ENCODE results near the gene COL19A1. TPM values are rescaled to one million over a fixed set of nuclear protein-coding genes. Genes with fewer than 3 reads are reported as not detected.

Gene COL19A1
- total and polyA plus RNA-seq, 12 donors = 0.26 to 2.8 (median 1.7) TPM

DNA sequence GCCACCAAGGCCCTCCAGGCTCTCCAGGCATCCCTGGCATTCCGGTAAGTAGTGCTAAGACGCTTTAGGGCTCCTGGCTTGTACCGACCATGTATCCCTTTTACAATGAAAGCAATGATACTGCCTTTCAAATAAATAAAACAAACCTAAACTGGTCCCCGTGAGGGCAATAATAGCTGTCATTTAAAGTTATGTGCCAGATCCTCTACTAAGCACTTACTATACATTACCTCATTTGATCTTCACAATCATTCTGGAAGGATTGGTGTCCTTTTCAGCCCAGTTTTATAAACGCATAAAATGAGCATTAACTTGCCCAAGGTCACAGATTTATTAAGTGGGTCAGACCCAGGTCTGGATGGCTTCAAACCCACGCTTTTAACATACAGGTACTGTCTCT lies 321.8 kb downstream of the COL19A1 start:
- 86% methylated on average over 6 of the region's 6 CpGs for WGBS, 2 donors
- intact Hi-C loops (cut with DNase I) = no loop called here
- H3K36me3 ChIP-seq = peaks cover 0 to 3% (median 0%) of the 10 kb centered on the region in 9 donors
- no peak for TF ChIP-seq CTCF (IDR thresholded peaks at IDR 0.05)
- no peaks in the 10 kb centered on the region for H3K9me3 ChIP-seq
- H3K4me3 ChIP-seq = no peak overlapping the region
- H3K27me3 ChIP-seq = peaks cover 0 to under 1% (median 0%) of the 10 kb centered on the region in 7 donors
- DNase-seq (no peak), ATAC-seq (no peak)
- H3K27ac ChIP-seq = no peak overlapping the region
- H3K4me1 ChIP-seq = no peaks in the 10 kb centered on the region

- no peak for ATAC-seq
- Histone ChIP-seq H3K27ac (no peak overlapping the region), H3K4me1 (no peaks in the 10 kb centered on the region), H3K27me3 (peaks cover 0 to 3% (median 0%) of the 10 kb centered on the region in 7 donors), H3K9me3 (no peaks in the 10 kb centered on the region), H3K4me3 (no peak overlapping the region), H3K36me3 (no peaks in the 10 kb centered on the region)
- TF ChIP-seq CTCF (IDR thresholded peaks at IDR 0.05) = no peak
- no peak for DNase-seq
- intact Hi-C loops (cut with DNase I) = no loop called here
These were observed 328.1 kb downstream of the COL19A1 start for GRCh38 chr6:70194421-70194820.

GRCh38 chr6:70196531-70196930 lies 330.2 kb downstream of the COL19A1 start:
- TF ChIP-seq CTCF (IDR thresholded peaks at IDR 0.05) = no peak
- H3K4me3 ChIP-seq = no peak overlapping the region
- H3K36me3 ChIP-seq = no peaks in the 10 kb centered on the region
- peaks cover 0 to 3% (median 0%) of the 10 kb centered on the region in 7 donors for H3K27me3 ChIP-seq
- 86 to 94% methylated on average over 2 of the region's 2 CpGs for WGBS, 2 donors
- H3K4me1 ChIP-seq = no peaks in the 10 kb centered on the region
- intact Hi-C loops (cut with DNase I) = no loop called here
- no peak overlapping the region for H3K27ac ChIP-seq
- ATAC-seq (no peak), DNase-seq (no peak)
- H3K9me3 ChIP-seq = no peaks in the 10 kb centered on the region

- no peaks in the 10 kb centered on the region for H3K27me3 ChIP-seq
- H3K36me3 ChIP-seq = no peaks in the 10 kb centered on the region
- intact Hi-C loops (cut with DNase I) = no loop called here
- no peaks in the 10 kb centered on the region for H3K4me1 ChIP-seq
- no peak for DNase-seq
- WGBS, 2 donors = 69 to 75% methylated on average over 2 of the region's 2 CpGs
- no peak overlapping the region for H3K27ac ChIP-seq
- no peak for ATAC-seq
- H3K4me3 ChIP-seq = no peak overlapping the region
- TF ChIP-seq CTCF (IDR thresholded peaks at IDR 0.05) = no peak
- no peaks in the 10 kb centered on the region for H3K9me3 ChIP-seq
These were observed 332.4 kb downstream of the COL19A1 start for GRCh38 chr6:70198785-70199184.
